ENCODE results near the gene ULBP1. TPM values are rescaled to one million over a fixed set of nuclear protein-coding genes. Genes with fewer than 3 reads are reported as not detected.
"Not testable (repeated sequence)": the region's sequence is repeated elsewhere in the genome, so short reads cannot be mapped to it uniquely, and the experiment has no call there.

Gene ULBP1
- total RNA-seq, 1 donor from 2014 or later = 0.11 TPM

GRCh38 chr6:149999636-150000035, 35.9 kb downstream of the ULBP1 start:
- Histone ChIP-seq H3K4me2 (no peak overlapping the region), H2AFZ (replicated peaks) (no peak overlapping the region), H3K27me3 (peaks cover 50% of the 10 kb centered on the region), H3K79me2 (ENCODE audit: low read depth) (no peaks in the 10 kb centered on the region), H3K36me3 (no peaks in the 10 kb centered on the region), H3K27ac (no peak overlapping the region), H3K4me3 (no peak overlapping the region), H3K9ac (no peak overlapping the region), H3F3A (ENCODE audit: low read depth) (no peaks in the 10 kb centered on the region), H3K9me3 (ENCODE audit: low read depth) (no peaks in the 10 kb centered on the region), H4K20me1 (ENCODE audit: low read depth) (no peaks in the 10 kb centered on the region), H3K4me1 (no peaks in the 10 kb centered on the region)
- Mint-ChIP-seq H3K27ac (no peak overlapping the region), H3K4me1 (peaks cover 3% of the 10 kb centered on the region), H3K36me3 (no peaks in the 10 kb centered on the region), H3K9me3 (peaks cover 6% of the 10 kb centered on the region), H3K27me3 (ENCODE audit: insufficient read depth, low read depth) (peaks cover 18% of the 10 kb centered on the region), H3K4me3 (peak overlapping the region; percentile 48)
- TF ChIP-seq EZH2 (IDR thresholded peaks at IDR 0.05) (no peak), EZH2phosphoT487 (IDR thresholded peaks at IDR 0.05) (no peak), CTCF (IDR thresholded peaks at IDR 0.05) (no peak)
- DNase-seq (ENCODE audit: low spot score) = no peak

- Mint-ChIP-seq H3K9me3 (peaks cover 4% of the 10 kb centered on the region), H3K4me1 (peaks cover 3% of the 10 kb centered on the region), H3K27ac (no peak overlapping the region), H3K27me3 (ENCODE audit: insufficient read depth, low read depth) (peaks cover 21% of the 10 kb centered on the region), H3K36me3 (no peaks in the 10 kb centered on the region), H3K4me3 (no peak overlapping the region)
- H3K9ac ChIP-seq = no peak overlapping the region
- no peaks in the 10 kb centered on the region for H3F3A ChIP-seq (ENCODE audit: low read depth)
- no peak overlapping the region for H3K4me3 ChIP-seq
- DNase-seq (ENCODE audit: low spot score) = no peak
- H3K9me3 ChIP-seq (ENCODE audit: low read depth) = no peaks in the 10 kb centered on the region
- H3K79me2 ChIP-seq (ENCODE audit: low read depth) = no peaks in the 10 kb centered on the region
- no peaks in the 10 kb centered on the region for H4K20me1 ChIP-seq (ENCODE audit: low read depth)
- no peak for TF ChIP-seq EZH2phosphoT487 (IDR thresholded peaks at IDR 0.05)
- no peak for TF ChIP-seq EZH2 (IDR thresholded peaks at IDR 0.05)
- no peak for TF ChIP-seq CTCF (IDR thresholded peaks at IDR 0.05)
- H3K27ac ChIP-seq = no peak overlapping the region
- H3K36me3 ChIP-seq = no peaks in the 10 kb centered on the region
- no peak overlapping the region for H2AFZ ChIP-seq (replicated peaks)
- H3K4me2 ChIP-seq = no peak overlapping the region
- H3K27me3 ChIP-seq = peaks cover 45% of the 10 kb centered on the region
- H3K4me1 ChIP-seq = peaks cover 3% of the 10 kb centered on the region
These were observed 37.7 kb downstream of the ULBP1 start for GRCh38 chr6:150001295-150002008.

- no peaks in the 10 kb centered on the region for H4K20me1 ChIP-seq (ENCODE audit: low read depth)
- peaks cover 4% of the 10 kb centered on the region for H3K9me3 Mint-ChIP-seq
- no peak overlapping the region for H3K27ac Mint-ChIP-seq
- H3K9ac ChIP-seq = no peak overlapping the region
- peaks cover 5% of the 10 kb centered on the region for H3K4me1 Mint-ChIP-seq
- peaks cover 21% of the 10 kb centered on the region for H3K27me3 Mint-ChIP-seq (ENCODE audit: insufficient read depth, low read depth)
- peaks cover 3% of the 10 kb centered on the region for H3K4me1 ChIP-seq
- H3K9me3 ChIP-seq (ENCODE audit: low read depth) = no peaks in the 10 kb centered on the region
- H3K36me3 Mint-ChIP-seq = no peaks in the 10 kb centered on the region
- H3K4me3 ChIP-seq = no peak overlapping the region
- H2AFZ ChIP-seq (replicated peaks) = no peak overlapping the region
- no peak overlapping the region for H3K27ac ChIP-seq
- no peak overlapping the region for H3K4me2 ChIP-seq
- peaks cover 45% of the 10 kb centered on the region for H3K27me3 ChIP-seq
- no peak for DNase-seq (ENCODE audit: low spot score)
- TF ChIP-seq CTCF (IDR thresholded peaks at IDR 0.05) (no peak), EZH2phosphoT487 (IDR thresholded peaks at IDR 0.05) (no peak), EZH2 (IDR thresholded peaks at IDR 0.05) (no peak)
- no peaks in the 10 kb centered on the region for H3K79me2 ChIP-seq (ENCODE audit: low read depth)
- H3K4me3 Mint-ChIP-seq = no peak overlapping the region
- no peaks in the 10 kb centered on the region for H3F3A ChIP-seq (ENCODE audit: low read depth)
- H3K36me3 ChIP-seq = no peaks in the 10 kb centered on the region
These were observed 39.0 kb downstream of the ULBP1 start for GRCh38 chr6:150002710-150003109.

- not testable (repeated sequence) for H3K4me1 Mint-ChIP-seq; H3K4me3 ChIP-seq; H3K36me3 Mint-ChIP-seq; DNase-seq (ENCODE audit: low spot score); H3K27ac ChIP-seq; H3F3A ChIP-seq (ENCODE audit: low read depth); H3K36me3 ChIP-seq; H3K4me1 ChIP-seq; H3K9ac ChIP-seq; H3K27ac Mint-ChIP-seq; H2AFZ ChIP-seq (replicated peaks); H4K20me1 ChIP-seq (ENCODE audit: low read depth); H3K79me2 ChIP-seq (ENCODE audit: low read depth); H3K9me3 Mint-ChIP-seq; H3K9me3 ChIP-seq (ENCODE audit: low read depth); H3K4me2 ChIP-seq
- Mint-ChIP-seq H3K27me3 (ENCODE audit: insufficient read depth, low read depth) (peaks cover 25% of the 10 kb centered on the region), H3K4me3 (peak overlapping the region; percentile 92)
- peaks cover 54% of the 10 kb centered on the region for H3K27me3 ChIP-seq
These were observed 39.9 kb downstream of the ULBP1 start for GRCh38 chr6:150003599-150003998.

Measured in neural progenitor cell (in vitro differentiated cells).